GM21825 (cell line): Measurements from ENCODE around the gene GALNT2.
A peak's percentile ranks its signal among the peaks of the same experiment; 100 is the strongest.

Experiments used
- ATAC-seq: cut with Tn5 transposase; IDR thresholded peaks from one replicate; pipeline ENCODE4 v1.9.1; 2021; ENCODE audit warnings: mild to moderate bottlenecking, moderate library complexity; ENCODE audit not compliant: unreplicated experiment

GALNT2 gene

DNA sequence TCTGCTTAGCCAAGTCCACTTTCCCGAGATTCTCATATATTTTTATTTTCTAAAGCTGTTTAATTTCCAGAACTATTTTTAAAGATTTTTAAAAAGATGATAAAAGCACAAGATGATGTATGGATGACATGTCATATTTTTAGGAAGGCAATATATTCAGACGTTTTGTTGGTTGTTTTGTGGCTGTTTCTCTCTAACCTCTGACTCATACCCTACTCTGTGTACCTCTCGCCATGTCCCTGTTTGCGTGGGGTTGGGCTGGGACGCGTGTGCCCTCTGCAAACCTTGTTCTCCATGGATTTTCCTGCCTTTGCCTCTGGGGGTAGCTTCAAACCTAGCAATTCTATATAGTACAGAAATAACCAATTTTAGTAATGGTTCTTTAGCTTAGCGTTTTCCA, 132.0 kb downstream of the GALNT2 start:
- ATAC-seq: no peak

DNA sequence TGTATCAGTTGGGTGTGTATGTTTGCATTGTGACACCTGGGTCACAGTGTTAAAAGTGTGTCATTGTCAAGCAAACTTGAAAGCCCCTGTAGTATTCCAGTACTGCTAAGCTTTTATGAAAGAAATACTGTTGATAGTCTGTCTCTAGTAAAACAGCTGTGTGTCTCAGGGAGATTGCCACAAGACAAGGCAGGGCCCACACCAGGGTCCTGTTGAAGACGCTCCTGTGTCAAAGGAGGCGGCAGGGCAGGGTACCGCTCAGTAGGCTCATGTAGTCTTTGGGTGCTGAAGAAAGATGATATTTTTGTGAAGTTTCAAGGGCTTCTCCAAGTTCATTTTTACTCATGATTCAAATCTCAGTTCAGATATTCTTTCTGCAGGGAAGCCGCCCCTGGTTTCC, 132.5 kb downstream of the GALNT2 start:
- no peak for ATAC-seq

DNA sequence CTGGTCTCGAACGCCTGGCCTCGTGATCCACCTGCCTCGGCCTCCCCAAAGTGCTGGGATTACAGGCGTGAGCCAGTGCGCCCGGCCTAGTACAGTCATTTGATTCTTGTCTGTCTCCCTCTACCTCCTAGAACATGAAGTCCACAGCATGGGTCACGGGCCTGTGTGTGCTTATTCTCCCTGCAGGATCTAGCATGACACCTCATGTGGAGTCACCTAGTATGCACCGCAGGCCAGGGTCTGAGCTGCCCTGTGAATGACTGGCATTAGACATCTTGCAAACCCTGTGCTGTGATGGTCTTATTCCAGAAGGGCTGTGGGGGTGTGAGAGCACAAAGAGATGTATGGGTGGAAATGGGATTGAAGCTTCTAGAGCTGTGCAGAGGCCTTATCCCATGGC, 133.2 kb downstream of the GALNT2 start:
- no peak for ATAC-seq

DNA sequence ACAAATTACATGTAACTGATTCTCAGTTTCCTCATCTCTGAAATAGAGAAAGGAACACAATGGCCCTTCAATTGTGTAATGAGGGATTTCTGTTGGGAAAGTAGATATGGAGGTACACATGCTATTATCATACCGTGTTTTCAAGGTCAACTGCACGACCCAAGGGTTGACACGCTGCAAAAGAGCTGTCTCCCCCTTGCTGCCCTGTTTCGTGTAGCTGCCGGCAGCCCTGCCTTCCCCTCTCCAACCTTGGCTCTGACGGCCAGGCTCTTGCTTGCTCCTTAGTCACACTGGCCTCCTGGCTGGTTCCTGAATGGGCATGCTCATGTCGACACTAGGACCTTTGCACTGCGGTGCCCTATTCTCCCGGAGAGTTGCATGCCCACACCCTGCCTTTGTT, 134.4 kb downstream of the GALNT2 start:
- no peak for ATAC-seq

DNA sequence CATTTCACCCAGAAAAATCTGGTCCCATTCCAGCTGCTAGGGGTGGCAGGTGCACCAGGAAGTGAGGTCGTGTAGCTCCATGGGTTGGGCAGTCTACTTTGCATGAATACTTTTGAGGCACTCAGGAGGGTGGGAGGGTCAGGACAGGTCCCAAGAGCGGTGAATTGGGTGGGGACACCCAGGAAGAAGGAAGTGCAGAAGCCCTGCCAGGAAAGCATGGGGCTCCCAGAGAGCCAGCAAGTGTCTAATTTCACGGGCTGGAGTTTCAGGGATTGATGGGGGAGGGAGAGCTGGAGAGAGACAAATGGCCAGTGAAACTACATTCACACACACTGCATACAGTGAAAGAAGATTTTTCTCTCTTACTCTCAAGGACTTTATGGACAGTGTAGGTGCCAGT, 137.8 kb downstream of the GALNT2 start:
- no peak for ATAC-seq

DNA sequence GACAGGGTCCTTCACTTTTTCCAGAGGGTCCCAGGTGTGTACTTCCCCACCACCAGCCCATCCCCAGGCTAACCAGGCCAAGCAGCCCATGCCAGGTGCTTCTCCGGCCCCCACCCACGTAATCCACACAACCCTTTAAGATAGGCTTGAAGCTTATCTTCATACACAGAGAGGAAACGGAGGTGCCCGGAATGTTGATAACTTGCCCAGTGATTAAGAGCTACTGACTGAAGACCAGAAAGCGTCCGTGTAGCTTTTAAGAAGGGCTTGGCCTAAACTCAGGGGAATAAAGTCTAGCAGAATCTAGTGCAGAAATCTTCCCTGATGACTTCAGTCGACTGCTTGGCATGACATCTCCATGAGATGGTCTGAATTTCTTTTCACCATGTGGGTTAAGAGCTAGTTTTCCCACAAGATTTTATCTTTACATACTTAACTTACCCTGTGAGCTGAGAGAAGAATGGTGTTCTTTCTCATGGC, 138.7 kb downstream of the GALNT2 start:
- no peak for ATAC-seq

DNA sequence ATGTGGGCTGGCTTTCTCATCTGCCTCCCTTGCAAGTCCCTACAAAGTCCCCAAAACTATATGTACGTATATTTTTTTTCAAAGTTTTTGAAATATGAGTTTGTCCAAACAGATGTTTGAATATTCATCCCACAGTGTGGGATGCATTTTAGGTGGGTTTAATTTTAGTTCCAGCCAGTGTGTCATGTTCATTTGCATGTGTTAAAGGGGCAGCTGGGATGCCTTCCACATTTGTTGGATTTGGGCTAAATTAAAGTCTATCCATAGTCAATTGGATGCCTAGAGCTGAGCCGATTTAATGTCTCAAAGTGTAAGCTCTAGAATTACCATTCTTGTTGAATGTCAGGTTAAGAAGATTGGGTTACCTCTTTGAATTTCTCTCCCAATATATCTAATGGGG, 139.2 kb downstream of the GALNT2 start:
- no peak for ATAC-seq

DNA sequence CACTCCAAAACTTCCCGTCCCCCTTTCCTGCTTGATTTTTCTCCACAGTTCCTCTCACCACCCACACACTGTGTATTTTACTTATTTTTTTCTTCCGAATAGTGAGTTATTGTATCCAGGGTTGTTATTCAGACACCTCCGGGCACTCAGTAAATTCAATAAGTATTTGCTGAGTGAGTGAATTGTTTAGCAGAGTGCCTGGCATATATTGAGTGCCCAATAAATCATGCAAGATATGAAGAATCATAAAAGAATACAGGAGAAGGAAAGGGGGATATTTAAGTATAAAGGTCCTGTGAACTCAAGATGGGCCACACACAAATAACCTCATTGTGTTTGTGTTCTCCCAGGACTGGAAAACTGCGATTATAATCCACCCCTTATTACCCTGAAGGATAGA, 139.9 kb downstream of the GALNT2 start:
- no peak for ATAC-seq

DNA sequence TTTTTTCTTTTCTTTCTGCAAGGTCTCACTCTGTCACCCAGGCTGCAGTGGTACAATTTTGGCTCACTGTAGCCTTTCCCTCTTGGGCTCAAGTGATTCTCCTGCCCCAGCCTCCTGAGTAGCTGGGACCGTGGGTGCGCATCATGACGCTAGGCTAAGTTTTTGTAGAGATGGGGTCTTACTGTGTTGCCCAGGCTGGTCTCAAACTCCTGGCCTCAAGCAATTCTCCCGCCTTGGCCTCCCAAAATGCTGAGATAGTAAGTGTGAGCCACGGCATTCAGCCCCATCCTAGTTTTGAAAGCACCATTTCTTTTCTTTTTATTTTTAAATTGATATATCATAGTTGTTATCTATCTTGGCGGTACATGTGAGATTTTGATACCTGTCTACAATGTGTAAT, 140.6 kb downstream of the GALNT2 start:
- ATAC-seq: no peak

DNA sequence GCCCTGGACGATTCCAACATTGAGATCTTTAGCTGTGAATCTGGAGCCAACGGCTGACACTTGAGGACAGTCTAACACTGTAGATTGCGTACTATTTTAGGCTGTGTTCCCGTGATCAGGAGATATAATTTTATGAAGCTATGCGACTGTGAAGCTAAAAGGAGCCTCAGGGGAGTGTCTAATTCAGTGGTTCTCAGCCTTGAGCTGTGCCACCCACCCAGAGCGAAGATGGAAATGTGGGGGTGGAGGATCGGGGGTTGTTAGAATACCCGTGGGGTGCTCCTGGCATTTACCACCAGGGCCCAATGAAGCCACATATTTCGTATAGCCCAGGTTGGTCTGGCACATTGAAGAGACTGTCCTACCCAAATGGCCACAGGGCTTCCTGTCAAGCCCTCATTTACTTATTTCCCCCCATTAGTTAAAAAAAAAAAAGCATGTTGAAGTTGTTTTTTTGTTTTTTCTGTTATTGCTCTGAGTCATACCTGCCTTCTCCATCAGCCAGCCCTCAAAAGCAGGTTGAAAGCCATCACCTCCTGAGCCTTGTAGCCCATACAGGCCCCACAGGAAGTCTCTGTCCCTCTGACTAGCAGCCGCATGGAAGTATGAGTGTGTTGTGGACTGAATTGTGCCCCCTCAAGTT, 141.7 kb downstream of the GALNT2 start:
- peak; percentile 44 for ATAC-seq

DNA sequence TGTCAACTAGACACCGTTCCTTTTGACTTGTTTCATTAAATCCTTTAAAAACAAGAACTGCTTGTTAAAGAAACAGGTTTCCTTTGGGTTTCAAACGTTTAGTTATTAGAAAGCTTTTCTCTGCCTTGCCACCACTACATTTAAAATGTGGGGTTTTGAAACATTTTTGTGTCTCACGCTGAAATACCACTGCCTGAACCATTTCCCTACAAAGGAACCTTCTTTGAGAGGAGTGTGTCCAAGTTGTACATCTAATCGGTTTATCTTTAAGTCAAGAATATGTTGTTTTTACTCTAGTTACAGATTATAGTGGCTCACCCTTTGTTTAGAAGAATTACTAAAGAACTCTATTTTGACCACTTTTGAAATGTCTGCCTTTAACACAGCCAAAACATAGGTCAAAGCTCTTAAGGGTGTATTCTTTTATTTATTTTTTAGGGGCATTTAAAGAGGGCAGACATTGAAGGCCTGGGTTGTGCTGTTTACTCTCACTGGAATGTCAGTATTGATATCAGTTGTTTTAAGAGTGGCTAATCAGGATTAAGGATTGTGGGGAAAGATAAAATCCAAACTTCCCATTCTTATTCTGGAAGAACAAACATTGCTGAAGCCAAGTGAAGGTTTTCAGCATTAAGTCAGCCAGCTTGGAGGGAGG, 143.4 kb downstream of the GALNT2 start:
- ATAC-seq: no peak

DNA sequence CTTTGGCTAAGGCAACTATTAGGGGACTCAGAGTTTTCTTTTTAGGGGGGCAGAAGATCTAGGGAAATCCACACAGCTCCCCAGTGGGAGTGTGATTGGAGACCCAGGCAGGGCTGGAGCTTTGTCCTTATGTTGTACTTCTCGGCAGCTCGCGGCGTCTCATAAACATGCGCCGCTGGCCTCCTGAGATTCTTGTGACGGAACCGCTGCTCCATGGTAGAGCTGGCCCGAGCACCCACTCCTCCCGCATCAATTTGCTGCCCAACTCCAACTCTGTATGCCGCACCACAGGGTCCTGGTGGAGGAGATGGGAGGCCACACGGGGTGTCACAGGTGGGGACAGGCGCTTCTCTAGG, 143.9 kb downstream of the GALNT2 start:
- no peak for ATAC-seq

DNA sequence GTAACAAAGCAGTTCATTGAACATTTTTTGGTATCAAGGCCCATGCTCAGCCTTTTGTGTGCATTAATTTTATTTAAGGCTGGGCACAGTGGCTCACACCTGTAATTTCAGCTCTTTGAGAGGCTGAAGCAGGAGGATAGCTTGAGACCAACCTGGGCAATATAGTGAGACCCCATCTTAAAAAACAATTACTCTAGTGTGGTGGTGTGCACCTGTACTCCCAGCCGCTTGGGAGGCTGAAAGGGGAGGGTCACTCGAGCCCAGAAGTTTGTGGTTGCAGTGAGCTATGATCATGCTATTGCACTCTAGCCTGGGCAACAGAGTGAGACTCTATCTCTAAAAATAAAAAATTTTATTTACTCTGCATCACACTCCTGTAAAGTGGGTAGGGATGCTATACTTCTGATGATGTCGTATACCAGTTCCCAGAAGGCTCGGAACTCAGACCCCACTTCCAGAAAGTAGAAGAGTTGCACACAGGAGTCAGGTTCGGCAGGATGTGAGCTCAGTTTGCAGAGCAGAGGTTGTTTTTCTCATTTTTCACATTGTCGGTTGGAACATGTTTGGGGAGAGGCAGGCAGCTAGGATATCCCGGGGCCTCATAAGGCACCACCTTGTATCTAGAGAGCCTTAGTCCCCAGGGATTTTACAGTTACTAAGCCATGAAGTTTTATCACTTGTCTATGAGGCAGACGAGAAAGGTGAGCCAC, 144.6 kb downstream of the GALNT2 start:
- no peak for ATAC-seq

DNA sequence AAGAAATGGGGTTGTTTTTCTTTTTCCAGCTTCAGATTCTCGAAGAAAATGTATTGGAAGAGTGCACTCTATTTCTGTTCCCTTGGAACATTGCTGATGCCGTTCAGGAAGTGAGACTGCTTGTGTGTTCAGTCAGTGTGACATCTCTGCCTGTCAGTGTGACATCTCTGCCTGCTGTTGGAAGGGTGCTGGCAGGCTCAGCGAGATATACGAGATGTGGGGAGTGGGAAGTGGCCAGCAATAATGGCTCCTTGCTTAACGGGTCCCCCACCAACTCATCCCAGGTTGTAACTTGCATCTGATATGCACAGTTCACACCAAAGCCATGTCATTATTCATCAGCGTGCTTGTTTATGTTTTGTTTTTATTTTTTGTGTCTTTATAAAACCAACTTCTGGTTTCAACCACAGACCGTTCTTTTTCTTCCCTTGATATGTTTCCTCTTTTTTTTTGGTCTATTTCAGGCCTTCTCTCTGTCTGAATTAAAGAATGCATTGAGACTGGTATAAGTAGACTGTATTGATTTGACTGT, 145.4 kb downstream of the GALNT2 start:
- peak; percentile 25 for ATAC-seq

DNA sequence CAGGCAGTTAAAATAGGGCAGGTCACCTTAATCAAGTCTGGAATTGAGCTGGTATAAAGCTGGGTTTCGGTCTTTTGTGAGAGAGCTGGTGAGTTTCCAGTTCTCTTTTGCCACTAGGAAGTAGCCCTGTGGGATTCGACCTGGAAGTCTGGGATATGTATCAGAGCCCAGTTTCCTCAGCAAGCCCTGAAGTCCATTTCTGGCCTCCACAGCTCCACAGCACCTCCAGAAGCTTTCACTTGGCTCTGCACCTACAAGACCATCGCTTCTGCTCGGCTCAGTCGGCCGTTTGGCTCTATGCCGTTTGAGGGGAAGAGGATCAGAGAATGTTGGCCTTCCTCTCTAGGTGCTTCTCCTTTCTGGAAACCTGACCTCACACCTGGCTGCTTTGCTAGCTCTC, 148.0 kb downstream of the GALNT2 start:
- ATAC-seq: no peak

DNA sequence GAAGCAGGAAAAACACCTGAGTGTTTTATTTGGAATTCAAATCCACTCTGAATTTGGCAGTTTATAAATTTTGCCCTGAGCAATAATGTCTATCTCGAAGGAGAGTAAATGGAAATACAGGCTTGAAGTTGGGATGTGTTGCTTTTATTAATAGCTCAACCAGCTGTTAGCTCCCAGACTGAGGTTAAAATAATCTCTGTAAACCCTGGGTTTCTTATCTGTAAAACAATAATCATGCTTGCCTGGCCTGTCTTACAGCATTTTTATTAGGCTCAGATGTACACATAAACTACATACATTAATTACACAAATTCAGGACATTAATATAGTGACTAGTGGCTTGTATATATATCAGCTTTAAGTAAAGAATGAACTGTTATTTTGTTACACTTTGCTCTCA, 148.5 kb downstream of the GALNT2 start:
- no peak for ATAC-seq

DNA sequence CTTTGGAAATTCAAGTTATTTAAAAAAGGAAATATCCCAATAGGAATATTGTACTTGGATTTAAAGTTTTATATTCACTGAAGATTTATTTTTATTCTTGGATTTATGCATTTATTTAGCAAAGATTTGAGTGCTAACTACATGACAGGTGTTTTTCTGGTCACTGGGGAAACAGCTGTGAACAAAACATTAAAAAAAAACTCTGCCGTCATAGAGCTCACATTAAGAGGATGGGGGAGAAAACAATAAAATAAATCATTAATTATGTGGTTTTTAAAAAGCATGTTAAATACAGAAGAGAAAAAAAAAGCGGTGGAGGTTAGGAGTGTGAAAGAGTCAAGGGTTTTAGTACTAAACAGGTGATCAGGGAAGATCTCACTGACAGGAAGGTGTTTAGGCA, 149.9 kb downstream of the GALNT2 start:
- no peak for ATAC-seq

DNA sequence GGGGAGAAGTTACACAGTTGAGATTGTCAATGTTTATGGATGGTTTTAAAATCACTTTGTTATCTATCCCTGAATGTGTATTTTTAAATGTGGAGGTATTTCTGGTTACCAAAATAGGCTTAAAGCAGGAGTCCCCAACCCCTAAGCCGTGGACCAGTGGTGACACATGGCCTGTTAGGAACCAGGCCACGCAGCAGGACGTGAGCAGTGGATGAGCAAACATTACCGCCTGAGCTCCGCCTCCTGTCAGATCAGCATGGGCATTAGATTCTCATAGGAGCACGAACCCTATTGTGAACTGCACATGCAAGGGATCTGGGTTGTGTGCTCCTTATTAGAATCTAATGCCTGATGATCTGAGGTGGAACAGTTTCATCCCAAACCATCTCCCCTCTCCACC, 151.6 kb downstream of the GALNT2 start:
- no peak for ATAC-seq

DNA sequence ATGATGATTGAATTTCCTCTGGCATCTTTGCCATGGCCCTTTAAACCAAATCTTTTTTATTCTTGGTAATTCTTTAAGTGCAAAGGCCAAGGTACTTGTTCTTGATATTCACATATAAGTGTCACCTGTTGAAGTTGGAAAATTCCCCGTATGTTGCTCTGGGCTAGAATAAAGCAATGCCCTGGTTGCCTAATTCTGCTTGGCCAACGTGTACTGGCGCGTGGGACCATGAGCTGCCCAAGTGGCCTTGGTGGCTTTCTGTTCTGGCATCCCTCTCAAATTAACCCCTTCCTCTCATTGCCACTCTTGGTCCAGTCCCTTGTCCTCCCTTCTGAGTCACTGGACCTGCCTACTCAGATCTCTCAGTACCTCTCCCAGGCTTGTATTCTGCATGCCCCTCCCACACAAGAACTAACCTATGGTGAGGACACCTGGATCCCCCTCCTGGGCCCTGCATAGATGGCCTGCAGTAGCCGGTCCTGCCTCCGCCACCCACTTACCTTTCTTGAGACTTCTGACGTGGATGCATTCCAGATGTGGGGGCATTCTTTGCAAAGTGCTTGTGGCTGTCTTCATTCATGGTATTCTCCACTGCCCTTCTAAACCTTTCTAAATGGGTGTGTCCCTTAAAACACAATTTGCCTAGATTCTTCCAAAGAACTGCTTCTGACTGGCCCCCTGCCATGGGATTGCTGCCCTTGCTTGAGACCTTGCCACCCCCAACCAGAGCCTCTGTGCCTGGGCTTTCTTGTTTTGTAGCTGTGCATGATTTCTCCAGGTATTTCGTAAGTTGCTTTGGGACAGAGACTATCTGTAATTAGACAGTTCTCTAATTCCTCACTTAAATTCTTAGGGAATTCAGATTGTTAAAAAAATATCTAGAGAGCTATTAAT, 152.4 kb downstream of the GALNT2 start:
- no peak for ATAC-seq

DNA sequence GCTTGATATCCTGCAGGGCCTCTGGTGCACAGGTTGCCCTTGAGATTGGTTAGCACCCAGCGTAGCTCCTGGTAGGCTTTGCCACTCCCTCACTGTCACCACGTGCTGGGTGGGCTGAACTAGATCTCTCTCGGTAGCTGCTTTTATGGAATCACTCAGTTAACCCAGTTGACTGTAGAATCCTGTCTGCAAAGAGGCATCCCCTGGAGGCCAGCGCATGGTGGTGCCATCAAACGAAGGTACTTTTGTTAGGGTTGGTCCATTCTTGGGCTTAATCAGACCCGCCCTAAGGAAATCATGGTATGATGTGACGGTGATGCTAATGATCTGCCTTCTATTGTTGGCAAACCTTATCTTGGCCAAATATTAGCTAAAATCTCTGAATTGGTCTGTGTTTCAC, 153.4 kb downstream of the GALNT2 start:
- no peak for ATAC-seq

DNA sequence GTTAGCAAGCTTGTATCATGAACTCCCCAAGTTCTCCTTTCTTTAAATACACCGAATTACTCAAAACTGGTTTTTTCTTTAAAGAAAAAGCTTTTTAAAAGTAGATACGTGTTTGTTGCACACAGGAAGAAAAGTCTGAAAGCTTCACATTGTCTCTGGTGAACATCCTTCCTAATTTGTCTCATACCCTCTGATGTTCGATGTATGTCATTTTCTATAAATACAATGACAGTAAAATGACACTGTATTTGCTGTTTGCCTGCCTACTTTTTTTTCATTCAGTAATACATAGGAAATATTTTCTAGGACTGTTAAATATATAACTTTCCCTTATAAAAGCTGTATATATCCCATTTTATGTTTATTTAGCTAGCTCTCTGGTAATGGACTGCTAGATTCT, 153.9 kb downstream of the GALNT2 start:
- ATAC-seq: no peak
